ENCODE results near the gene ZNF777. TPM values are rescaled to one million over a fixed set of nuclear protein-coding genes. Genes with fewer than 3 reads are reported as not detected.

The ZNF777 gene
- total RNA-seq, 1 donor from 2014 or later: 17.2 TPM

GRCh38 chr7:149478754-149479153 is 17.9 kb upstream of the ZNF777 start:
- Histone ChIP-seq H3K36me3 (ENCODE audit: insufficient read depth, low read length) (peaks cover 17% of the 10 kb centered on the region), H3K4me1 (ENCODE audit: insufficient read depth, low read length) (no peaks in the 10 kb centered on the region), H3K4me3 (ENCODE audit: insufficient read depth, low read depth, low read length) (no peak overlapping the region), H3K9me3 (ENCODE audit: insufficient read depth, low read depth, low read length) (no peaks in the 10 kb centered on the region), H3K4me2 (ENCODE audit: low read length) (no peak overlapping the region), H3K27ac (ENCODE audit: low read depth, low read length) (no peak overlapping the region), H3K27me3 (ENCODE audit: insufficient read depth, low read length) (no peaks in the 10 kb centered on the region), H3K9ac (ENCODE audit: low read length) (no peak overlapping the region), H3K79me2 (ENCODE audit: insufficient read depth, low read length) (peaks cover 26% of the 10 kb centered on the region), H4K20me1 (ENCODE audit: insufficient read depth, low read length) (peaks cover 27% of the 10 kb centered on the region), H2AFZ (ENCODE audit: low read depth, low read length) (no peak overlapping the region)
- no peak for TF ChIP-seq CTCF (IDR thresholded peaks at IDR 0.05; ENCODE audit: insufficient read depth, low read depth, low read length)
- TF ChIP-seq EZH2 (IDR thresholded peaks at IDR 0.05; ENCODE audit: insufficient read depth, low read length): no peak
- H3K4me3 Mint-ChIP-seq (ENCODE audit: unreplicated experiment): no peak overlapping the region
- no peak for DNase-seq (ENCODE audit: low read depth)
- H3K36me3 Mint-ChIP-seq (ENCODE audit: low read depth, unreplicated experiment): peaks cover 26% of the 10 kb centered on the region
- H3K4me1 Mint-ChIP-seq (ENCODE audit: low read depth, unreplicated experiment): peaks cover 8% of the 10 kb centered on the region
- H3K9me3 Mint-ChIP-seq (ENCODE audit: unreplicated experiment): peaks cover 6% of the 10 kb centered on the region
- no peaks in the 10 kb centered on the region for H3K27me3 Mint-ChIP-seq (ENCODE audit: low read depth, unreplicated experiment)
- H3K27ac Mint-ChIP-seq (ENCODE audit: unreplicated experiment): no peak overlapping the region
- FAIRE-seq: no peak

GRCh38 chr7:149477494-149478443 is 16.9 kb upstream of the ZNF777 start:
- FAIRE-seq (no peak), DNase-seq (ENCODE audit: low read depth) (no peak)
- peaks cover 27% of the 10 kb centered on the region for H4K20me1 ChIP-seq (ENCODE audit: insufficient read depth, low read length)
- no peaks in the 10 kb centered on the region for H3K27me3 ChIP-seq (ENCODE audit: insufficient read depth, low read length)
- TF ChIP-seq EZH2 (IDR thresholded peaks at IDR 0.05; ENCODE audit: insufficient read depth, low read length): no peak
- H3K36me3 ChIP-seq (ENCODE audit: insufficient read depth, low read length): peaks cover 17% of the 10 kb centered on the region
- no peak overlapping the region for H3K27ac ChIP-seq (ENCODE audit: low read depth, low read length)
- H3K27me3 Mint-ChIP-seq (ENCODE audit: low read depth, unreplicated experiment): no peaks in the 10 kb centered on the region
- H3K4me2 ChIP-seq (ENCODE audit: low read length): no peak overlapping the region
- no peaks in the 10 kb centered on the region for H3K4me1 ChIP-seq (ENCODE audit: insufficient read depth, low read length)
- peaks cover 8% of the 10 kb centered on the region for H3K4me1 Mint-ChIP-seq (ENCODE audit: low read depth, unreplicated experiment)
- H2AFZ ChIP-seq (ENCODE audit: low read depth, low read length): no peak overlapping the region
- H3K79me2 ChIP-seq (ENCODE audit: insufficient read depth, low read length): peaks cover 26% of the 10 kb centered on the region
- H3K27ac Mint-ChIP-seq (ENCODE audit: unreplicated experiment): peak overlapping the region; percentile 88
- no peaks in the 10 kb centered on the region for H3K9me3 ChIP-seq (ENCODE audit: insufficient read depth, low read depth, low read length)
- H3K4me3 ChIP-seq (ENCODE audit: insufficient read depth, low read depth, low read length): no peak overlapping the region
- H3K36me3 Mint-ChIP-seq (ENCODE audit: low read depth, unreplicated experiment): peaks cover 28% of the 10 kb centered on the region
- no peak overlapping the region for H3K9ac ChIP-seq (ENCODE audit: low read length)
- peaks cover 6% of the 10 kb centered on the region for H3K9me3 Mint-ChIP-seq (ENCODE audit: unreplicated experiment)
- H3K4me3 Mint-ChIP-seq (ENCODE audit: unreplicated experiment): peak overlapping the region; percentile 27

GRCh38 chr7:149476791-149477190 is 15.9 kb upstream of the ZNF777 start:
- Mint-ChIP-seq H3K27me3 (ENCODE audit: low read depth, unreplicated experiment) (no peaks in the 10 kb centered on the region), H3K36me3 (ENCODE audit: low read depth, unreplicated experiment) (peaks cover 33% of the 10 kb centered on the region), H3K27ac (ENCODE audit: unreplicated experiment) (no peak overlapping the region), H3K4me3 (ENCODE audit: unreplicated experiment) (no peak overlapping the region), H3K9me3 (ENCODE audit: unreplicated experiment) (peaks cover 6% of the 10 kb centered on the region), H3K4me1 (ENCODE audit: low read depth, unreplicated experiment) (peaks cover 8% of the 10 kb centered on the region)
- Histone ChIP-seq H3K79me2 (ENCODE audit: insufficient read depth, low read length) (peaks cover 26% of the 10 kb centered on the region), H3K4me1 (ENCODE audit: insufficient read depth, low read length) (no peaks in the 10 kb centered on the region), H3K27ac (ENCODE audit: low read depth, low read length) (no peak overlapping the region), H3K4me3 (ENCODE audit: insufficient read depth, low read depth, low read length) (no peak overlapping the region), H3K4me2 (ENCODE audit: low read length) (no peak overlapping the region), H3K9ac (ENCODE audit: low read length) (no peak overlapping the region), H3K27me3 (ENCODE audit: insufficient read depth, low read length) (no peaks in the 10 kb centered on the region), H3K36me3 (ENCODE audit: insufficient read depth, low read length) (peaks cover 20% of the 10 kb centered on the region), H3K9me3 (ENCODE audit: insufficient read depth, low read depth, low read length) (no peaks in the 10 kb centered on the region), H4K20me1 (ENCODE audit: insufficient read depth, low read length) (peaks cover 30% of the 10 kb centered on the region), H2AFZ (ENCODE audit: low read depth, low read length) (no peak overlapping the region)
- no peak for DNase-seq (ENCODE audit: low read depth)
- TF ChIP-seq CTCF (IDR thresholded peaks at IDR 0.05; ENCODE audit: insufficient read depth, low read depth, low read length) (no peak), EZH2 (IDR thresholded peaks at IDR 0.05; ENCODE audit: insufficient read depth, low read length) (no peak)
- FAIRE-seq: no peak
